DOHH2 (cell line): Measurements from ENCODE around the gene IL6.
A peak's percentile ranks its signal among the peaks of the same experiment; 100 is the strongest.
"Not testable (repeated sequence)": the region's sequence is repeated elsewhere in the genome, so short reads cannot be mapped to it uniquely, and the experiment has no call there.

ENCODE experiments used
- H3F3A ChIP-seq: fragments of 200-600 bp; sonication (generic), shearing (Covaris generic); 2 replicates; pipeline ENCODE4 v1.6.0; 2016; ENCODE audit warnings: antibody characterized with exemption, mild to moderate bottlenecking; ENCODE audit not compliant: control insufficient read depth, insufficient read depth
- H3K27ac ChIP-seq: fragments of 200-600 bp; sonication (generic); 2 replicates; pipeline ENCODE4 v1.5.1; 2014; ENCODE audit warnings: low read depth, mild to moderate bottlenecking, low read length, moderate library complexity
- H3K27me3 ChIP-seq: fragments of 200-600 bp; sonication (generic); 2 replicates; pipeline ENCODE4 v1.6.1; 2014; ENCODE audit warnings: mild to moderate bottlenecking, low read length, mixed read lengths; ENCODE audit not compliant: control insufficient read depth
- H3K36me3 ChIP-seq: fragments of 200-600 bp; sonication (generic); 2 replicates; pipeline ENCODE4 v1.6.1; 2014; ENCODE audit warnings: mild to moderate bottlenecking, low read length, moderate library complexity, mixed read lengths; ENCODE audit not compliant: control insufficient read depth
- H3K4me1 ChIP-seq: fragments of 200-600 bp; sonication (generic); 2 replicates; pipeline ENCODE4 v1.6.1; 2014; ENCODE audit warnings: mild to moderate bottlenecking, low read length, mixed read lengths; ENCODE audit not compliant: control insufficient read depth
- H3K4me2 ChIP-seq: fragments of 200-600 bp; sonication (generic); 2 replicates; pipeline ENCODE4 v1.6.0; 2014; ENCODE audit warnings: mild to moderate bottlenecking, low read length, moderate library complexity
- H3K4me3 ChIP-seq: fragments of 200-600 bp; sonication (generic); 2 replicates; pipeline ENCODE4 v1.5.1; 2014; ENCODE audit warnings: mild to moderate bottlenecking, low read length, mixed read lengths
- H3K79me2 ChIP-seq: fragments of 200-600 bp; sonication (generic); 2 replicates; pipeline ENCODE4 v1.6.1; 2014; ENCODE audit warnings: mild to moderate bottlenecking, low read length, mixed read lengths; ENCODE audit not compliant: control insufficient read depth
- H3K9me2 ChIP-seq: fragments of 200-600 bp; sonication (generic); replicated peaks from 2 replicates; pipeline ENCODE4 v1.6.1; 2014; ENCODE audit warnings: mild to moderate bottlenecking, low read length, mixed read lengths; ENCODE audit not compliant: control insufficient read depth
- H3K9me3 ChIP-seq: fragments of 200-600 bp; sonication (generic); 2 replicates; pipeline ENCODE4 v1.6.1; 2014; ENCODE audit warnings: antibody characterized with exemption, low read length, mixed read lengths; ENCODE audit not compliant: control insufficient read depth, insufficient read depth
- H4K20me1 ChIP-seq: fragments of 200-600 bp; sonication (generic); 2 replicates; pipeline ENCODE4 v1.6.0; 2014; ENCODE audit warnings: low read depth, mild to moderate bottlenecking, antibody characterized with exemption, low read length, moderate library complexity; ENCODE audit not compliant: control insufficient read depth, insufficient read depth
- CTCF ChIP-seq: fragments of 200-600 bp; sonication (generic); IDR thresholded peaks from one replicate; pipeline ENCODE4 v1.5.1; 2014; ENCODE audit warnings: antibody characterized with exemption, mild to moderate bottlenecking, low read depth, low read length; ENCODE audit not compliant: poor library complexity, severe bottlenecking
- EZH2phosphoT487 ChIP-seq: fragments of 200-600 bp; sonication (generic); IDR thresholded peaks from 2 replicates; pipeline ENCODE4 v1.6.1; 2017; ENCODE audit warnings: borderline replicate concordance, mild to moderate bottlenecking, antibody characterized with exemption, low read length, moderate library complexity, mixed read lengths

The IL6 gene

GRCh38 chr7:22726907-22727713 lies at the start of gene IL6:
IL6 (plus strand) TSS chr7:22727200; CDS start chr7:22727263, 63 bp downstream.
- Histone ChIP-seq H3K4me1 (peaks cover 10% of the 10 kb centered on the region), H3K9me2 (no peaks in the 10 kb centered on the region), H3K27me3 (peaks cover 79% of the 10 kb centered on the region), H3K4me3 (no peak within 1 kb of the TSS), H3K4me2 (no peak within 1 kb of the TSS), H3F3A (no peaks in the 10 kb centered on the region), H3K79me2 (no peaks in the 10 kb centered on the region), H3K36me3 (no peaks in the 10 kb centered on the region), H4K20me1 (no peaks in the 10 kb centered on the region), H3K27ac (no peak within 1 kb of the TSS), H3K9me3 (no peaks in the 10 kb centered on the region)
- TF ChIP-seq CTCF: no peak

GRCh38 chr7:22677263-22677662 lies 49.7 kb upstream of the IL6 start:
- H3F3A ChIP-seq, H3K79me2 ChIP-seq, H3K9me2 ChIP-seq, H3K36me3 ChIP-seq, H3K9me3 ChIP-seq, H4K20me1 ChIP-seq, H3K27ac ChIP-seq: not testable (repeated sequence)
- Histone ChIP-seq H3K27me3 (peaks cover 64% of the 10 kb centered on the region), H3K4me1 (peaks cover 28% of the 10 kb centered on the region), H3K4me3 (peak overlapping the region; percentile 44; the same call in 1 of the 2 replicates), H3K4me2 (peak overlapping the region; percentile 60)

GRCh38 chr7:22677680-22678079 lies 49.3 kb upstream of the IL6 start:
- Histone ChIP-seq H3F3A (no peaks in the 10 kb centered on the region), H3K4me3 (peak overlapping the region; percentile 44), H4K20me1 (no peaks in the 10 kb centered on the region), H3K36me3 (no peaks in the 10 kb centered on the region), H3K79me2 (no peaks in the 10 kb centered on the region), H3K27me3 (peaks cover 65% of the 10 kb centered on the region), H3K9me2 (no peaks in the 10 kb centered on the region), H3K4me2 (peak overlapping the region; percentile 60), H3K9me3 (no peaks in the 10 kb centered on the region), H3K4me1 (peaks cover 28% of the 10 kb centered on the region), H3K27ac (no peak overlapping the region)
- TF ChIP-seq EZH2phosphoT487 (peak; percentile 66; the same call in 1 of the 2 replicates), CTCF (no peak)

- Histone ChIP-seq H3K27ac (no peak overlapping the region), H3K4me2 (no peak overlapping the region), H3K27me3 (peaks cover 62% of the 10 kb centered on the region), H3K4me1 (peaks cover 27% of the 10 kb centered on the region), H3K9me3 (no peaks in the 10 kb centered on the region), H3K9me2 (no peaks in the 10 kb centered on the region), H4K20me1 (no peaks in the 10 kb centered on the region), H3K4me3 (no peak overlapping the region), H3K79me2 (no peaks in the 10 kb centered on the region), H3K36me3 (no peaks in the 10 kb centered on the region), H3F3A (no peaks in the 10 kb centered on the region)
- TF ChIP-seq EZH2phosphoT487 (no peak), CTCF (no peak)
Observed at GRCh38 chr7:22680482-22680911, 46.5 kb upstream of the IL6 start.
